Thyroid gland (tissue), 4 donors: ENCODE measurements around the gene DCD.

Experiments used
- CTCF ChIP-seq, 6 experiments: fragments of 200-600 bp in 3 of 6; fragments of 450-650 bp in 3 of 6; sonication (generic) in 3 of 6; IDR thresholded peaks; one replicate each; pipeline ENCODE4 v1.5.1; 2016 to 2019; ENCODE audit warnings: antibody characterized with exemption in 6 of 6, mild to moderate bottlenecking in 2 of 6, inconsistent platforms in 1 of 6, moderate library complexity in 1 of 6
- POLR2A ChIP-seq, 2 donors: fragments of 450-650 bp; IDR thresholded peaks; one replicate each; pipeline ENCODE4 v1.6.1; 2017; ENCODE audit warnings: antibody characterized with exemption in 2 of 2, mild to moderate bottlenecking in 2 of 2, moderate library complexity in 1 of 2

GRCh38 chr12:54650889-54651288 lies 2.7 kb upstream of the DCD start:
- TF ChIP-seq CTCF (IDR thresholded peaks at IDR 0.05) (no peak), POLR2A (IDR thresholded peaks at IDR 0.05) (no peak)
